NCI-H510A treated with DMSO at 0.1 percent for 48 hours (cell line): Measurements from ENCODE around the gene JUN.

Experiments used
- DNase-seq: peaks from one replicate; lab custom pipeline; 2025; lab: John Stamatoyannopoulos, UW

JUN gene

DNA sequence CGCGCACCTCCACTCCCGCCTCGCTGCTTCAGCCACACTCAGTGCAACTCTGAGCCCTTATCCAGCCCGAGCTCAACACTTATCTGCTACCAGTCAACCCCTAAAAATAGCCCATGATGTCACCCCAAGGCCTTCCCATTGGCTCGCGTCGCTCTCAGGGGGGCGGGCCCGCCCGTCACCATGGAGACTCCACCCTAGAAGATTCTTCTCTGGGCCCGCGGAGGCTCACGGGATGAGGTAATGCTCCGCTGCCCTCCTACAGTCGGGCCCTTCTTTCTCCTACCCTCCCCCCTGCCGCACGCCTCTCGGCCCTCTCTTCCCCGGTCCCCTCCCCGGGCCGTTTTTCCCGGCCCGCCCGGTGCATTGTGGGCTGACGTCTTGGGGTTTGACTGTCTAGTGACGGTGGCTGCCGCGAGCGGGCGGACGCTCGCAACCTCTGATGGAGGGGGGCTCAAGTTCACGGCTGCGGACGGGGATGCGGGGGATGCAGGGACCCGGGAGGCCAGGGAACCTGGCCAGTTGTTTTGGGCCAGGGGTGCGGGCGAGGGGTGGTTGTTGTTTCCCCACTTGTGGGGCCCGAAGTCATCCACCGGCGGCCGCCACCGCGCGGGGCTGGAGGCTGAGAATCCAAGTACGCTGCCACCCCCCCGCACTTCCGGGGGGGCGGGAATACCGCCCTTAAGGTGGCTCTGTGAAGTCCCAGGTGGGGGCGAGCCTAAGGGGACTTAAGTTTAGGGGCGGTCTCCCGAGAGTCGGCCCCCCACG lies at the start of gene JUN:
Gene JUN, minus strand, starts transcription at position 55 of the 765 bp plus-strand sequence. CDS start 977 bp downstream, outside the sequence.
- DNase-seq: peak; percentile 99

- DNase-seq: no peak
Measured at GRCh38 chr1:58833166-58833565, 49.3 kb upstream of the JUN start.

DNA sequence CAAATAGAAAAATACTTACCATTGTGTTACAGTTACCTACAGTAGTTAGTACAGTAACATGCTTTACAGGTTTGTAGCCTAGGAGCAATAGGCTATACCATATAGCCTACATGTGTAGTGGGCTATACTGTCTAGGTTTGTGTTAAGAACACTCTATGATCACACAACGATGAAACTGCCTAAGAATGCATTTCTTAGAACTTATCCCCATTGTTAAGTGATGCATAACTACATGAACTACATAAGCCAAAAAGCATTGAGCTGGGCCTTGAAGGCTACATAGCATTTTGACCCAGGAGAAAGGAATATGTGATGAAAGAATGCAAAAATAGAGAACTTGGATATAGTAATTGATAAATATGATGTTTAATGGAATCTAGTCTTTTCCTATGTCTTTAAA lies 46.4 kb upstream of the JUN start:
- DNase-seq: no peak

GRCh38 chr1:58829866-58830265 lies 46.0 kb upstream of the JUN start:
- DNase-seq: no peak

- DNase-seq: no peak
Measured at GRCh38 chr1:58827298-58827697, 43.5 kb upstream of the JUN start.

- DNase-seq: no peak
Measured at GRCh38 chr1:58824753-58825389, 41.0 kb upstream of the JUN start.

DNA sequence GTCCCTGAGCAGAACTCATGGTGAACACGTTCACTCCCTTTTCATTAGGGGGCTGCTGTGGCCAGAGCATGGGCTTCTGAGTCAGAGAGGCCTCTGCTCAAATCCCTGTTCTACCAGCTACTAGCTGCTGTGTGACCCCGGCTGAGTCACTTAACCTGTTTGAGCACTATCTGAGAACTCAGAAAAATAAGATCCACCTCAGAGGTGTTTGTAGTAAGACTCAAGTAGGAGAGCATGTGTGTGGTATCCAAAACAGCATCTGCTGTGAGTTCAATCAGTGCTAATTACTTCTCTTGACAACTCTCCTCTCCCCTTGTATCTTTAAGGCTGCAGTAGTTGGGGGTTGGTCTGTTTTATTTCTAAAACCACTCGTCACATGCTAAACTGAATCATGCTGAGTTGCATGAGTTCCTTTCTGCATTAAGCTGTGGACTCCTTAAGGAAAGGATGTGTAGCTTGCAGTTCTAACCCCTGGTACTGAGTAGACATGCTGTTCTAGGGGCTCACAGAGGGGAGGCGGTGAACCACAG lies 39.7 kb upstream of the JUN start:
- DNase-seq: no peak

GRCh38 chr1:58821309-58821708 lies 37.5 kb upstream of the JUN start:
- no peak for DNase-seq

GRCh38 chr1:58818976-58819375 lies 35.1 kb upstream of the JUN start:
- DNase-seq: no peak

GRCh38 chr1:58818075-58818474 lies 34.2 kb upstream of the JUN start:
- no peak for DNase-seq

GRCh38 chr1:58816747-58817221 lies 32.9 kb upstream of the JUN start:
- DNase-seq: no peak

DNA sequence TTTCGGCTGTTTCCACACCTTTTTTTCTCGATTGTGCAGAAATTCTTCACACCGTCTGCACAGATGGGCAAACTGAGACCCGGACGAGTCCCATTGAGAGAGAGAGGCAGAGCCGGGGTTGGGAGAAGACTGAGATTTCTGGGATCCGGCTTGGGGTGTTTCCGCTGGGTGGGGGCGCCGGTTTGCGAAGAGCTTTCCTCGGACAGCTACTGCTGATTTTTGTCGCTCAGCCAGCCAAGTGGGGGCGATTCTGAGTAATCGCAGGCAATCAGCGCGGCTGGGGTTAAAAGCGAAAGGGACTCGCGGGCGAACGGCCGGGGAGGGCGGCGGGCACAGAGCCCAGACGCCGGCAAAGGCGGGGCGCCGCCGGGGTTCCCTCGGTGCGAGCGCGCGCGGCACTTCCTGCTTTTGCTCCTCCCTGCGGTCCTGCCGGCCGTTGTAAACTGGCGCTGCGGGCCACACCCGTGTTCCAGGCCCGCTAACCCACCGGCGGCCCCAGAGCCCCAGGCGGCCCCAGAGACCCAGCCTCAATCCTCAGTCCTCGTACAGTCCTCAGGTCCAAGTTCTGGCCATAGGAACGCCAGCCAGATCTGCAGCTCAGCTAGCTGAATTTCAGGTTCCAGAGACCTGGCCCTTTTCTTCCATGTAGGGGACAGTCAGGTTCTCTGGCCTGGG lies 32.4 kb upstream of the JUN start:
- DNase-seq: peak; percentile 71

- peak; percentile 76 for DNase-seq
Measured at GRCh38 chr1:58815686-58816071, 31.8 kb upstream of the JUN start.

GRCh38 chr1:58815069-58815685 lies 31.3 kb upstream of the JUN start:
- DNase-seq: peak; percentile 76

DNA sequence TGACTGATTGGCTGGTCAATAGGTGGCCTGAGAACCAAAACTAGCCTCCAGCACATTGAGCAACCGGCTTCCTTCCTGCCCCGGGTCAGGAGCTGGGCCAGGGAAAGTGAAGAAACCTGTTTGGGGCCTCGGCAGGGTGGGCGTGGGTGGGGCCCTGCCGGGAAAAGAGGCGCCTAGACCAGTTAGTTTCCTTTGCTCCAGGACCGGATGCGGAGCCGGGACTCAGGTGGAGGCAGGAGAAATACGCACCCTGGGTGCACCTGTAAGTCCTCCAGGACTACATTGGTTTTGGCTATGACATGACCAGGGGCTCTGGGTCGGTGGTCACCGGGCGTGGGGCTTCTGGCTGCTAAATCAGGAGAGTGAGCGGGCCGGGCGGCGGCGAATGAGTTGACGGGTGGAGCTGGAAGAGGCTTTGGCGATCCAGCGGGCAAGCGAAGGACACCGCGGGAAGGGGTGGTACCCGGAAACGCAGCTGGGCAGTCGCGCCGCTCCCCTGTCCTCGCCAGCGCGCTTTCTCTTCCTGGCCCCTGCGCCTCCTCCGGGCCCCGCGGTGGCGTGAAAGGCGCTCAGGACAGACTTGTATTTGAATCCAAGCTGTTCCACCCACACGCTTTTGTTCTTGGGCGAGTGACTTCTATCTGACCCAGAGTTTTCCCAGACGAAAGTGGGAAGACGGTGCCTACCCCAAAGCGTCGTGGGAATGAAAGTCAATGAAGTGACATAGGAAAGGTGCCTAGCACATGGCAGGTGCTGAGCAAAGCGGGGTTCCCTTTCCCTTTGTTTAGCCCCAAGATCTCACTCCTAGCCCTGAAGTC lies 30.6 kb upstream of the JUN start:
- no peak for DNase-seq

GRCh38 chr1:58813801-58814200 lies 30.0 kb upstream of the JUN start:
- DNase-seq: no peak

DNA sequence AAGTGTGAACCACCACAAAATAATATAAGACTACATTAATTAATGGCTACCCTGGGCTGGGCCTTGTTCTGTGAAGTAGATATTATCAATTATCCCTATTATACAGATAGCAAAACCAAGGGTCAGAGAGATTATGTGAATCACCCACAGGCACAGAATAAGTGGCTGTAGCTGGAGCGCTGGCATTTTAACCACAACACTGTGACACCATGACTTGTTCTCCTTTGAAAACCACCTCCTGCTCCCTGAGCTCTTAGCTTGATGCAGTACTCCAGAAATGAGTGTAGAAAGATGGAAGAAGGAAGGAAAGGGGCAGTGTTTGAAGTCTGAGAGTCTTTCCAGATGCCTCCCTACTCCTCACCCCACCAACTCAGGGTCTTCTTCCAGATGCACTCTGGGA lies 29.5 kb upstream of the JUN start:
- DNase-seq: no peak

DNA sequence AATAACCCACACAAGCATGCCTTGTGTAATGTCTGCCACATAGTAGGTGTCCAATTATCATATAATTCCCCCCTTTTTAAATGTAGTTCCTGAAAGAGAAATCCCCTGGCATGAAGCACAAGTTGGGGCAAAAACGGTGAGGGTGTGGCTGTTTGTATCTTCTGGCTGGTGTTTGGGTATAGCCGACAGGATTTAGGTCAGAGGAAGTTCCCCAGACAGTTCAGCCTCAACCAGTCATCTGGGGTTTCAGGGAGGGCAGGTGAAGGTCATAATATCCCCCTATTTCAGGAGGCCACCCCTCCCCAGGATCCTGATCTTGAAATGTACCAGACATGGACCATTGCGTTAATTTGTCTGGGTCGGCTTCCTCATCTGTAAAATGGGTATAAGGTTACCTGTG lies 29.1 kb upstream of the JUN start:
- no peak for DNase-seq

DNA sequence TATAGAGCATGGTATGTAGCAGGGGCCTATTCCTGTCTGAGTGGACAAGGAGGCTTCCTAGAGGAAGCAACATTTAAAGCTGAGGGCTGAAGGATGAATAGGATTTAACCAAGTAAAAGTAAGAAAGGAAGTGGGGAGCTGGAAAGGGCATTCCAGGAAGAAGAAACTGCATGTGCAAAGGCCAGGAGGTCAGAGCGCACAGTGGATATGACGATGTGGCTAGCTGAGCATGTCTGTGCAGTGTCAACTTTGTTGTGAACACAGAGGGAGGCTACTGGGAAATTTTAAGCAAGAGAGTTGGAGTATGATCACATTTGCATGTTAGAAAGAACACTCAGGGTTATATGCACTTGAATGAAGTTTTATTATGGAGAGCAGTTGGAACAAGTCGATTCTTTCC lies 28.6 kb upstream of the JUN start:
- no peak for DNase-seq

DNA sequence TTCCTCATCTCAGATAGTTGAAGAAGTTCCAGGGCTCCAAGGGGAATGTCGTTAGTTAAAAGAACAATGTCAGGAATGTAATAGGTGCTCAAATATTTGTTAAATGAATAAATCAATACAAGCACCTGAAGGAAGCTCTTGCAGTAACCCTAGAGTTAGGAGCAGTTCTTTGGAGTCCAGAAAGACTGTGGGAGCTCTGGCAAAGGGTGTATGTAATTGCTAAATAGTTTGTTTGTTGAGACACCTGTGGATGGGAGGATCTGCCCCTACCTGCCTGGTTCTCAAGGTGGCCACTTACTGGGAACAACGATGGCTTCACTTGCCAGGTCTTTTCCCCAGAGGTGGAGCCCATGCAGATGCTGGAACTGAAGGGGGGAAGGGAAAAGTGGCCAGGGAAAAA lies 27.5 kb upstream of the JUN start:
- DNase-seq: peak; percentile 39

- no peak for DNase-seq
Measured at GRCh38 chr1:58809325-58810010, 25.6 kb upstream of the JUN start.
